GM18519 (cell line): Measurements from ENCODE around the gene COPS9.

Experiments used
- ATAC-seq: cut with Tn5 transposase; IDR thresholded peaks from one replicate; pipeline ENCODE4 v1.9.1; 2021; ENCODE audit warnings: mild to moderate bottlenecking, moderate library complexity; ENCODE audit not compliant: unreplicated experiment, low FRiP score

Gene COPS9

GRCh38 chr2:240121675-240122074 is 14.4 kb downstream of the COPS9 start:
- no peak for ATAC-seq

- ATAC-seq, result no peak
Observed at GRCh38 chr2:240121190-240121589, 14.9 kb downstream of the COPS9 start.

GRCh38 chr2:240114233-240114632 is 21.9 kb downstream of the COPS9 start:
- no peak for ATAC-seq

- ATAC-seq, result no peak
Observed at GRCh38 chr2:240112914-240113690, 23.0 kb downstream of the COPS9 start.

GRCh38 chr2:240111253-240111652 is 24.9 kb downstream of the COPS9 start:
- ATAC-seq, result no peak

GRCh38 chr2:240109386-240109785 is 26.7 kb downstream of the COPS9 start:
- no peak for ATAC-seq

GRCh38 chr2:240107477-240107796 is 28.7 kb downstream of the COPS9 start:
- no peak for ATAC-seq

GRCh38 chr2:240106765-240107476 is 29.2 kb downstream of the COPS9 start:
- ATAC-seq, result no peak

- ATAC-seq, result no peak
Observed at GRCh38 chr2:240105982-240106381, 30.1 kb downstream of the COPS9 start.

- ATAC-seq, result no peak
Observed at GRCh38 chr2:240103136-240103535, 33.0 kb downstream of the COPS9 start.

- ATAC-seq, result no peak
Observed at GRCh38 chr2:240098349-240098748, 37.8 kb downstream of the COPS9 start.

GRCh38 chr2:240095556-240096523 is 40.3 kb downstream of the COPS9 start:
- ATAC-seq, result no peak

- ATAC-seq, result no peak
Observed at GRCh38 chr2:240089306-240089705, 46.8 kb downstream of the COPS9 start.

- no peak for ATAC-seq
Observed at GRCh38 chr2:240086563-240086962, 49.5 kb downstream of the COPS9 start.
